HCT116 (cell line): ENCODE results near the gene ACACA. TPM values are rescaled to one million over a fixed set of nuclear protein-coding genes. Genes with fewer than 3 reads are reported as not detected.
"Not testable (repeated sequence)": the region's sequence is repeated elsewhere in the genome, so short reads cannot be mapped to it uniquely, and the experiment has no call there.

Source experiments
- ATAC-seq: fragments of 200-7000 bp; cut with Tn5 transposase; 2 replicates; pipeline ENCODE4 v1.9.1; 2020; ENCODE audit warnings: mild to moderate bottlenecking, moderate library complexity
- BruUV-seq: library from RNA; stranded (reverse); fragments of 400-500 nt; replicated peaks from 2 replicates; lab custom pipeline; 2021; lab: Mats Ljungman, UMichigan
- CTCF ChIA-PET: fragments of 300-600 bp; sonication (Branson Sonifier 250); formaldehyde crosslinking; loops from one replicate; lab custom pipeline; 2021; ENCODE audit warnings: antibody characterized with exemption; lab: Charles Lee
- POLR2A ChIA-PET: fragments of 300-600, 350-600 bp; sonication (Branson Sonifier 250); formaldehyde crosslinking; loops from one replicate; lab custom pipeline; 2021; ENCODE audit warnings: antibody characterized with exemption; lab: Charles Lee
- RAD21 ChIA-PET, 2 experiments: fragments of 300-600 bp; sonication (Branson Sonifier 250); formaldehyde crosslinking; loops; one replicate each; lab custom pipeline; 2023; ENCODE audit warnings: low total read pairs in 2 of 2; ENCODE audit not compliant: uncharacterized antibody in 2 of 2, unreplicated experiment in 2 of 2, low non-redundant PET in 1 of 2; lab: Charles Lee
- DNase-seq: peaks from one replicate; pipeline ENCODE4 v3.0.0-alpha.2; 2010; ENCODE audit warnings: low read depth, low spot score
- H2AFZ ChIP-seq: fragments of 200-600 bp; shearing (Covaris generic), sonication (generic); 2 replicates; pipeline ENCODE4 v1.6.1; 2017; ENCODE audit warnings: low read depth, mixed run types, mixed read lengths, antibody characterized with exemption, low read length; ENCODE audit not compliant: poor library complexity, severe bottlenecking
- H3K27ac ChIP-seq: 2 replicates; pipeline ENCODE4 v1.5.1; 2012; ENCODE audit warnings: low read depth, low read length
- H3K27me3 ChIP-seq: fragments of 200-600 bp; sonication (generic); 2 replicates; pipeline ENCODE4 v1.6.1; 2016; ENCODE audit warnings: mixed run types, low read length, mixed read lengths; ENCODE audit not compliant: insufficient read depth
- H3K36me3 ChIP-seq, 2 experiments: fragments of 200-500 bp in 1 of 2; fragments of 200-600 bp in 1 of 2; sonication (Bioruptor generic) in 1 of 2; sonication (generic) in 1 of 2; 2 replicates each; pipeline versions ENCODE4 v1.5.1 to v1.6.1; 2014 to 2016; ENCODE audit warnings: low read length in 2 of 2, inconsistent platforms in 1 of 2, mixed read lengths in 1 of 2, mixed run types in 1 of 2; ENCODE audit not compliant: insufficient read depth in 2 of 2, control insufficient read depth in 1 of 2
- H3K4me1 ChIP-seq, 2 experiments: fragments of 200-600 bp in 1 of 2; sonication (generic) in 1 of 2; 2 replicates each; pipeline versions ENCODE4 v1.5.1 to v1.6.1; 2012 to 2017; ENCODE audit warnings: low read length in 2 of 2, inconsistent platforms in 1 of 2, mild to moderate bottlenecking in 1 of 2, mixed read lengths in 1 of 2, mixed run types in 1 of 2, moderate library complexity in 1 of 2; ENCODE audit not compliant: insufficient read depth in 2 of 2, control insufficient read depth in 1 of 2
- H3K4me2 ChIP-seq: fragments of 200-600 bp; sonication (generic); 2 replicates; pipeline ENCODE4 v1.6.1; 2017; ENCODE audit warnings: mixed run types, low read length, mixed read lengths
- H3K4me3 ChIP-seq, 2 experiments: fragments of 200-600 bp in 1 of 2; sonication (generic) in 1 of 2; replicated peaks in 1 of 2; 2 replicates each; pipeline ENCODE4 v1.5.1; 2011 to 2016; ENCODE audit warnings: low read length in 2 of 2, control low read depth in 1 of 2, low read depth in 1 of 2, mild to moderate bottlenecking in 1 of 2, mixed read lengths in 1 of 2, mixed run types in 1 of 2
- H3K79me2 ChIP-seq: fragments of 200-600 bp; sonication (generic); 2 replicates; pipeline ENCODE4 v1.6.1; 2017; ENCODE audit warnings: mild to moderate bottlenecking, mixed run types, low read length, moderate library complexity, mixed read lengths; ENCODE audit not compliant: insufficient read depth
- H3K9ac ChIP-seq: fragments of 200-600 bp; sonication (generic); 2 replicates; pipeline ENCODE4 v1.6.1; 2016; ENCODE audit warnings: low read length, mixed read lengths
- H3K9me2 ChIP-seq: fragments of 200-600 bp; sonication (generic), shearing (Covaris generic); 2 replicates; pipeline ENCODE4 v1.6.1; 2017; ENCODE audit warnings: mixed run types, mild to moderate bottlenecking, moderate library complexity; ENCODE audit not compliant: insufficient read depth
- H3K9me3 ChIP-seq, 2 experiments: fragments of 200-500 bp in 1 of 2; fragments of 200-600 bp in 1 of 2; sonication (Bioruptor generic) in 1 of 2; sonication (generic) in 1 of 2; 2 replicates each; pipeline ENCODE4 v1.6.1; 2014 to 2017; ENCODE audit warnings: low read length in 2 of 2, mixed read lengths in 2 of 2, inconsistent platforms in 1 of 2, low read depth in 1 of 2, mild to moderate bottlenecking in 1 of 2, mixed run types in 1 of 2, moderate library complexity in 1 of 2; ENCODE audit not compliant: control insufficient read depth in 1 of 2, insufficient read depth in 1 of 2
- H4K20me1 ChIP-seq: fragments of 200-600 bp; sonication (generic), shearing (Covaris generic); 2 replicates; pipeline ENCODE4 v1.6.1; 2017; ENCODE audit warnings: mixed run types, mild to moderate bottlenecking, moderate library complexity; ENCODE audit not compliant: insufficient read depth
- CBX3 ChIP-seq: IDR thresholded peaks from 2 replicates; pipeline ENCODE4 v1.6.1; 2012; ENCODE audit warnings: low read depth
- CEBPB ChIP-seq: IDR thresholded peaks from 2 replicates; pipeline ENCODE4 v1.6.1; 2012; ENCODE audit warnings: low read depth
- EGR1 ChIP-seq: IDR thresholded peaks from 2 replicates; pipeline ENCODE4 v1.6.1; 2012; ENCODE audit warnings: low read depth
- ELF1 ChIP-seq: IDR thresholded peaks from 2 replicates; pipeline ENCODE4 v1.6.1; 2012; ENCODE audit warnings: low read depth, borderline replicate concordance
- EZH2 ChIP-seq: fragments of 200-600 bp; sonication (generic); IDR thresholded peaks from 2 replicates; pipeline ENCODE4 v1.6.1; 2017; ENCODE audit warnings: antibody characterized with exemption, mixed run types
- EZH2phosphoT487 ChIP-seq: fragments of 200-600 bp; IDR thresholded peaks from 2 replicates; pipeline ENCODE4 v1.6.1; 2018; ENCODE audit warnings: antibody characterized with exemption, borderline replicate concordance
- FOSL1 ChIP-seq: IDR thresholded peaks from 2 replicates; pipeline ENCODE4 v1.6.1; 2012; ENCODE audit warnings: low read depth
- POLR2A ChIP-seq: IDR thresholded peaks from 2 replicates; pipeline ENCODE4 v1.7.0; 2011; ENCODE audit warnings: borderline replicate concordance; ENCODE audit not compliant: insufficient read depth, insufficient read length; ENCODE audit errors: extremely low read depth
- POLR2AphosphoS5 ChIP-seq: IDR thresholded peaks from 2 replicates; pipeline ENCODE4 v1.6.1; 2011; ENCODE audit warnings: mild to moderate bottlenecking, low read depth, low read length, moderate library complexity
- RAD21 ChIP-seq: IDR thresholded peaks from 2 replicates; pipeline ENCODE4 v1.6.1; 2012; ENCODE audit warnings: low read depth, mild to moderate bottlenecking
- SIN3A ChIP-seq: IDR thresholded peaks from 2 replicates; pipeline ENCODE4 v1.6.1; 2012; ENCODE audit warnings: low read depth
- SP1 ChIP-seq: IDR thresholded peaks from 2 replicates; pipeline ENCODE4 v1.6.1; 2012; ENCODE audit warnings: low read depth
- YY1 ChIP-seq: IDR thresholded peaks from 2 replicates; pipeline ENCODE4 v1.6.1; 2011; ENCODE audit warnings: low read length, low read depth, moderate library complexity, mild to moderate bottlenecking; ENCODE audit not compliant: insufficient replicate concordance; ENCODE audit errors: extremely low read depth
- ZFX ChIP-seq: fragments of 450-650 bp; IDR thresholded peaks from 2 replicates; pipeline ENCODE4 v1.6.1; 2017
- intact Hi-C: fragments of 100-400 bp; cut with micrococcal nuclease; formaldehyde crosslinking; loops from 2 replicates; pipeline ENCODE4 v1.10.0; 2022
- total RNA-seq: library from RNA; stranded (reverse); gene quantifications from one replicate; pipeline ENCODE4 v1.2.1, GENCODE V29; 2021; ENCODE audit not compliant: unreplicated experiment
- TF ChIP-seq, protein P1 (sequence below): IDR thresholded peaks from 2 replicates; pipeline ENCODE4 v1.6.1; 2012
- TF ChIP-seq, protein P2 (sequence below): IDR thresholded peaks from 2 replicates; pipeline ENCODE4 v1.6.1; 2012
- TF ChIP-seq, protein P3 (sequence below): IDR thresholded peaks from 2 replicates; pipeline ENCODE4 v1.6.1; 2012; ENCODE audit warnings: low read depth

Gene ACACA
- total RNA-seq, 1 experiment from 2014 or later: 161 TPM

DNA sequence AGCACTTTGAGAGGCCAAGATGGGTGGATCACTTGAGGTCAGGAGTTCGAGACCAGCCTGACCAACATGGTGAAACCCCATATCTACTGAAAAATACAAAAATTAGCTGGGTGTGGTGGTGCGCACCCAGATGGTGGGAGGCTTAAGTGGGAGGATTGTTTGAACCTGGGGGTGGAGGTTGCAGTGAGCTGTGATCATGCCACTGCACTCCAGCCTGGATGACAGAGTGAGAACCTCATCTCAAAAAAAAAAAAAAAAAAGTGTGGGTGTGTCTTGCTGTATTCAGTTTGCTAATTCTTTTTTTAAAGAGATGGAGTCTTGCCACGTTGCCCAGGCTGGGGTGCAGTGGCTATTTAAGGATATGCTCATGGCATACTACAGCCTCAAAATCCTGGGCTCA is 333.2 kb downstream of the ACACA start:
- DNase-seq, H3K27me3 ChIP-seq, ATAC-seq, RAD21 ChIA-PET, H4K20me1 ChIP-seq, H3K9me3 ChIP-seq, H3K4me2 ChIP-seq, H3K27ac ChIP-seq, H3K4me1 ChIP-seq, H2AFZ ChIP-seq, H3K79me2 ChIP-seq, BruUV-seq, H3K9ac ChIP-seq, H3K4me3 ChIP-seq, H3K36me3 ChIP-seq, CTCF ChIA-PET, H3K9me2 ChIP-seq, intact Hi-C loops: not testable (repeated sequence)
- POLR2A ChIA-PET: interaction anchor here (0.6 kb wide), 1 partner anchor 158 kb away, joined by 3 read pairs; no protein-coding TSS in a partner anchor

DNA sequence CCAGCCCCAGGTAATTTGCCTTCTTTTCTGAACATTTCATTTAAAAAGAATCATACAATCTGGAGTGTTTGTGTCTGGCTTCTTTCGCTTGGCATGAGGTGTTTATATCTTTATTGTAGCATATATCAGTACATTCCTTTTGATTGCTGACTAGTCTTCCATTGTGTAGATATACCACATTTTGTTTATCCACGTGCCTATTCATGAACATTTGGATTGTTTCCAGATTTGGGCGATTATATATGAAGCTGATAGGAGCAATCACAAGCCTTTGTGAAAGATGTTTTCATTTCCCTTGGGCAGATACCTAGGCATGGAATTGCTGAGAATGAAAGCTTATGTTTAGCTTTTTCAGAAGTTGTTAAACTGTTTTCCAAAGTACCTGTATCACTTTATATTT is 337.5 kb downstream of the ACACA start:
- Histone ChIP-seq H3K36me3 (no peaks in the 10 kb centered on the region), H3K4me2 (no peak overlapping the region), H3K9ac (no peak overlapping the region), H3K4me1 (peaks cover 12 to 15% of the 10 kb centered on the region in 2 experiments), H4K20me1 (no peaks in the 10 kb centered on the region), H3K27ac (no peak overlapping the region), H2AFZ (no peak overlapping the region), H3K4me3 (no peak overlapping the region), H3K27me3 (no peaks in the 10 kb centered on the region), H3K9me2 (no peaks in the 10 kb centered on the region), H3K9me3 (no peaks in the 10 kb centered on the region), H3K79me2 (no peaks in the 10 kb centered on the region)
- BruUV-seq: no TSS peak
- ChIA-PET POLR2A (no interaction called here), CTCF (no interaction called here), RAD21 (no interaction called here)
- no peak for DNase-seq
- intact Hi-C loops: no loop called here
- TF ChIP-seq FOSL1 (no peak), SP1 (no peak), SIN3A (no peak), POLR2AphosphoS5 (no peak), ELF1 (no peak), ZFX (no peak), EZH2phosphoT487 (no peak), EGR1 (no peak), EZH2 (no peak), POLR2A (no peak), CEBPB (no peak), CBX3 (no peak), RAD21 (no peak), YY1 (no peak)
- TF ChIP-seq, protein P1, sequence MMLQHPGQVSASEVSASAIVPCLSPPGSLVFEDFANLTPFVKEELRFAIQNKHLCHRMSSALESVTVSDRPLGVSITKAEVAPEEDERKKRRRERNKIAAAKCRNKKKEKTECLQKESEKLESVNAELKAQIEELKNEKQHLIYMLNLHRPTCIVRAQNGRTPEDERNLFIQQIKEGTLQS: no peak
- TF ChIP-seq, protein P2, sequence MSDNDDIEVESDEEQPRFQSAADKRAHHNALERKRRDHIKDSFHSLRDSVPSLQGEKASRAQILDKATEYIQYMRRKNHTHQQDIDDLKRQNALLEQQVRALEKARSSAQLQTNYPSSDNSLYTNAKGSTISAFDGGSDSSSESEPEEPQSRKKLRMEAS: no peak
- TF ChIP-seq, protein P3, sequence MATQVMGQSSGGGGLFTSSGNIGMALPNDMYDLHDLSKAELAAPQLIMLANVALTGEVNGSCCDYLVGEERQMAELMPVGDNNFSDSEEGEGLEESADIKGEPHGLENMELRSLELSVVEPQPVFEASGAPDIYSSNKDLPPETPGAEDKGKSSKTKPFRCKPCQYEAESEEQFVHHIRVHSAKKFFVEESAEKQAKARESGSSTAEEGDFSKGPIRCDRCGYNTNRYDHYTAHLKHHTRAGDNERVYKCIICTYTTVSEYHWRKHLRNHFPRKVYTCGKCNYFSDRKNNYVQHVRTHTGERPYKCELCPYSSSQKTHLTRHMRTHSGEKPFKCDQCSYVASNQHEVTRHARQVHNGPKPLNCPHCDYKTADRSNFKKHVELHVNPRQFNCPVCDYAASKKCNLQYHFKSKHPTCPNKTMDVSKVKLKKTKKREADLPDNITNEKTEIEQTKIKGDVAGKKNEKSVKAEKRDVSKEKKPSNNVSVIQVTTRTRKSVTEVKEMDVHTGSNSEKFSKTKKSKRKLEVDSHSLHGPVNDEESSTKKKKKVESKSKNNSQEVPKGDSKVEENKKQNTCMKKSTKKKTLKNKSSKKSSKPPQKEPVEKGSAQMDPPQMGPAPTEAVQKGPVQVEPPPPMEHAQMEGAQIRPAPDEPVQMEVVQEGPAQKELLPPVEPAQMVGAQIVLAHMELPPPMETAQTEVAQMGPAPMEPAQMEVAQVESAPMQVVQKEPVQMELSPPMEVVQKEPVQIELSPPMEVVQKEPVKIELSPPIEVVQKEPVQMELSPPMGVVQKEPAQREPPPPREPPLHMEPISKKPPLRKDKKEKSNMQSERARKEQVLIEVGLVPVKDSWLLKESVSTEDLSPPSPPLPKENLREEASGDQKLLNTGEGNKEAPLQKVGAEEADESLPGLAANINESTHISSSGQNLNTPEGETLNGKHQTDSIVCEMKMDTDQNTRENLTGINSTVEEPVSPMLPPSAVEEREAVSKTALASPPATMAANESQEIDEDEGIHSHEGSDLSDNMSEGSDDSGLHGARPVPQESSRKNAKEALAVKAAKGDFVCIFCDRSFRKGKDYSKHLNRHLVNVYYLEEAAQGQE: no peak
- no peak for ATAC-seq
